GM12801 (cell line): ENCODE data around the gene MMP28.

Experiments used
- CTCF ChIP-seq: IDR thresholded peaks from one replicate; pipeline ENCODE4 v1.5.1; 2011; ENCODE audit warnings: control low read depth; ENCODE audit not compliant: insufficient read length; ENCODE audit errors: extremely low read depth

MMP28 gene

GRCh38 chr17:35752471-35752870 lies 43.0 kb downstream of the MMP28 start:
- TF ChIP-seq CTCF = no peak

GRCh38 chr17:35750526-35751395 lies 44.7 kb downstream of the MMP28 start:
- TF ChIP-seq CTCF = no peak

- no peak for TF ChIP-seq CTCF
Observed at GRCh38 chr17:35749560-35750412, 45.7 kb downstream of the MMP28 start.

- TF ChIP-seq CTCF = no peak
Observed at GRCh38 chr17:35748979-35749378, 46.5 kb downstream of the MMP28 start.

GRCh38 chr17:35748341-35748841 lies 47.0 kb downstream of the MMP28 start:
- TF ChIP-seq CTCF = no peak

- peak; percentile 10 for TF ChIP-seq CTCF
Observed at GRCh38 chr17:35747540-35748017, 47.9 kb downstream of the MMP28 start.

- no peak for TF ChIP-seq CTCF
Observed at GRCh38 chr17:35745749-35746320, 49.6 kb downstream of the MMP28 start.
